ENCODE data around the gene UBE2H.

Gene UBE2H

GRCh38 chr7:129959471-129960203, 6.9 kb upstream of the UBE2H start:
- H3K4me3 ChIP-seq (ENCODE audit: control insufficient read depth, low read depth, low read length): no peak overlapping the region
- DNase-seq (ENCODE audit: low read depth): peak; percentile 12
- no peak for TF ChIP-seq CTCF (conservative IDR thresholded peaks at IDR 0.05; ENCODE audit: control insufficient read depth, insufficient read depth, low read depth, low read length)

- DNase-seq (ENCODE audit: low read depth): peak; percentile 52
Measured at GRCh38 chr7:129958643-129959470, 6.1 kb upstream of the UBE2H start.

GRCh38 chr7:129955993-129956543, 3.3 kb upstream of the UBE2H start:
- no peak overlapping the region for H3K4me3 ChIP-seq (ENCODE audit: control insufficient read depth, low read depth, low read length)
- TF ChIP-seq CTCF (conservative IDR thresholded peaks at IDR 0.05; ENCODE audit: control insufficient read depth, insufficient read depth, low read depth, low read length): no peak

More at GRCh38 chr7:129958643-129959470, 6.1 kb upstream of the UBE2H start:
- no peak for TF ChIP-seq CTCF (conservative IDR thresholded peaks at IDR 0.05; ENCODE audit: control insufficient read depth, insufficient read depth, low read depth, low read length)
- no peak overlapping the region for H3K4me3 ChIP-seq (ENCODE audit: control insufficient read depth, low read depth, low read length)

GRCh38 chr7:129952086-129952652, 591 bp downstream of the UBE2H start:
- TF ChIP-seq CTCF (conservative IDR thresholded peaks at IDR 0.05; ENCODE audit: control insufficient read depth, insufficient read depth, low read depth, low read length): no peak
- H3K4me3 ChIP-seq (ENCODE audit: control insufficient read depth, low read depth, low read length): peak overlapping the region; percentile 84
- DNase-seq (ENCODE audit: low read depth): peak; percentile 14

More at GRCh38 chr7:129955993-129956543, 3.3 kb upstream of the UBE2H start:
- DNase-seq (ENCODE audit: low read depth): peak; percentile 19

- H3K4me3 ChIP-seq (ENCODE audit: control insufficient read depth, low read depth, low read length): peak overlapping the region; percentile 84
- DNase-seq (ENCODE audit: low read depth): no peak
- TF ChIP-seq CTCF (conservative IDR thresholded peaks at IDR 0.05; ENCODE audit: control insufficient read depth, insufficient read depth, low read depth, low read length): no peak
Measured at GRCh38 chr7:129951226-129952085, 1.3 kb downstream of the UBE2H start.

- peak overlapping the region; percentile 84 for H3K4me3 ChIP-seq (ENCODE audit: control insufficient read depth, low read depth, low read length)
- no peak for TF ChIP-seq CTCF (conservative IDR thresholded peaks at IDR 0.05; ENCODE audit: control insufficient read depth, insufficient read depth, low read depth, low read length)
- DNase-seq (ENCODE audit: low read depth): no peak
Measured at GRCh38 chr7:129950933-129951225, 1.9 kb downstream of the UBE2H start.

Measured in fibroblast of mammary gland (primary cell).